Right lobe of liver (tissue), 4 donors: ENCODE measurements around the gene COX6B2.

ENCODE experiments used
- POLR2A ChIP-seq: fragments of 450-650 bp; IDR thresholded peaks from one replicate; pipeline ENCODE4 v1.6.1; 2017; ENCODE audit warnings: antibody characterized with exemption, mild to moderate bottlenecking
- TF ChIP-seq, protein P1 (sequence below), 4 donors: fragments of 200-600 bp in 3 of 4; fragments of 450-650 bp in 1 of 4; IDR thresholded peaks; one replicate each; pipeline versions ENCODE4 v1.5.1 to v1.8.0; 2016 to 2022; ENCODE audit warnings: antibody characterized with exemption in 4 of 4, mild to moderate bottlenecking in 2 of 4
- donor health status: DM: no; HTN: no; CAD: no.
- donor health status: DM: no; HTN: no; CAD: no.
- donor health status: DM: no; HTN: yes; CAD: no.

GRCh38 chr19:55389386-55390317 lies 35.1 kb upstream of the COX6B2 start:
- TF ChIP-seq, protein P1, sequence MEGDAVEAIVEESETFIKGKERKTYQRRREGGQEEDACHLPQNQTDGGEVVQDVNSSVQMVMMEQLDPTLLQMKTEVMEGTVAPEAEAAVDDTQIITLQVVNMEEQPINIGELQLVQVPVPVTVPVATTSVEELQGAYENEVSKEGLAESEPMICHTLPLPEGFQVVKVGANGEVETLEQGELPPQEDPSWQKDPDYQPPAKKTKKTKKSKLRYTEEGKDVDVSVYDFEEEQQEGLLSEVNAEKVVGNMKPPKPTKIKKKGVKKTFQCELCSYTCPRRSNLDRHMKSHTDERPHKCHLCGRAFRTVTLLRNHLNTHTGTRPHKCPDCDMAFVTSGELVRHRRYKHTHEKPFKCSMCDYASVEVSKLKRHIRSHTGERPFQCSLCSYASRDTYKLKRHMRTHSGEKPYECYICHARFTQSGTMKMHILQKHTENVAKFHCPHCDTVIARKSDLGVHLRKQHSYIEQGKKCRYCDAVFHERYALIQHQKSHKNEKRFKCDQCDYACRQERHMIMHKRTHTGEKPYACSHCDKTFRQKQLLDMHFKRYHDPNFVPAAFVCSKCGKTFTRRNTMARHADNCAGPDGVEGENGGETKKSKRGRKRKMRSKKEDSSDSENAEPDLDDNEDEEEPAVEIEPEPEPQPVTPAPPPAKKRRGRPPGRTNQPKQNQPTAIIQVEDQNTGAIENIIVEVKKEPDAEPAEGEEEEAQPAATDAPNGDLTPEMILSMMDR (IDR thresholded peaks at IDR 0.05): no peak
- TF ChIP-seq POLR2A: no peak
